ENCODE results near the gene ITGB6.

Gene ITGB6

DNA sequence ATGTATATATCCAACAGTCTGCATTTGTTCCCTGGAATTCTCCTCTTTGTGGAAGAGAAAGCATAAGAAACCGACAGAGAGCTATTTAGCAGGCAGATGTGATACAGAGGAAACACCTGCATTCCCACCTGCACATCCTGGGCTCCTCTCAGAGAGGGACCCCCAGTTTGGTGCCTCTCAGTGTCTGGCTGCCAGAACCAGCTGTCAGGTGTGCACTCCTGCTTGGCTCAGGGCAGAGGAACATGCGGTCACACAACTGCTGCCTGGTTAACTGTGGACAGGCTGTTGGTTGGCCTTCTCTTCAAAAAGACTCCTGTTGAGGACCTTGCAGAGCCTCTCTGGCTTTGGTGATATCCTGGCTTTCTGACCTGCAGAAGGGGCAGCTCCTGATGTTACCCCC lies 54.6 kb downstream of the ITGB6 start:
- H3K4me3 ChIP-seq (ENCODE audit: low read depth, low read length): no peak overlapping the region
- no peak for DNase-seq (ENCODE audit: low read depth)
- TF ChIP-seq, protein P1, sequence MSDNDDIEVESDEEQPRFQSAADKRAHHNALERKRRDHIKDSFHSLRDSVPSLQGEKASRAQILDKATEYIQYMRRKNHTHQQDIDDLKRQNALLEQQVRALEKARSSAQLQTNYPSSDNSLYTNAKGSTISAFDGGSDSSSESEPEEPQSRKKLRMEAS (IDR thresholded peaks at IDR 0.05; ENCODE audit: low read depth, low read length): no peak
- no peak for TF ChIP-seq POLR2A (IDR thresholded peaks at IDR 0.05; ENCODE audit: extremely low read depth, insufficient read length)
- no peak for TF ChIP-seq MYC (IDR thresholded peaks at IDR 0.05; ENCODE audit: low read depth, low read length)
- TF ChIP-seq, protein P2, sequence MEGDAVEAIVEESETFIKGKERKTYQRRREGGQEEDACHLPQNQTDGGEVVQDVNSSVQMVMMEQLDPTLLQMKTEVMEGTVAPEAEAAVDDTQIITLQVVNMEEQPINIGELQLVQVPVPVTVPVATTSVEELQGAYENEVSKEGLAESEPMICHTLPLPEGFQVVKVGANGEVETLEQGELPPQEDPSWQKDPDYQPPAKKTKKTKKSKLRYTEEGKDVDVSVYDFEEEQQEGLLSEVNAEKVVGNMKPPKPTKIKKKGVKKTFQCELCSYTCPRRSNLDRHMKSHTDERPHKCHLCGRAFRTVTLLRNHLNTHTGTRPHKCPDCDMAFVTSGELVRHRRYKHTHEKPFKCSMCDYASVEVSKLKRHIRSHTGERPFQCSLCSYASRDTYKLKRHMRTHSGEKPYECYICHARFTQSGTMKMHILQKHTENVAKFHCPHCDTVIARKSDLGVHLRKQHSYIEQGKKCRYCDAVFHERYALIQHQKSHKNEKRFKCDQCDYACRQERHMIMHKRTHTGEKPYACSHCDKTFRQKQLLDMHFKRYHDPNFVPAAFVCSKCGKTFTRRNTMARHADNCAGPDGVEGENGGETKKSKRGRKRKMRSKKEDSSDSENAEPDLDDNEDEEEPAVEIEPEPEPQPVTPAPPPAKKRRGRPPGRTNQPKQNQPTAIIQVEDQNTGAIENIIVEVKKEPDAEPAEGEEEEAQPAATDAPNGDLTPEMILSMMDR (IDR thresholded peaks at IDR 0.05; ENCODE audit: low read depth, low read length): no peak

DNA sequence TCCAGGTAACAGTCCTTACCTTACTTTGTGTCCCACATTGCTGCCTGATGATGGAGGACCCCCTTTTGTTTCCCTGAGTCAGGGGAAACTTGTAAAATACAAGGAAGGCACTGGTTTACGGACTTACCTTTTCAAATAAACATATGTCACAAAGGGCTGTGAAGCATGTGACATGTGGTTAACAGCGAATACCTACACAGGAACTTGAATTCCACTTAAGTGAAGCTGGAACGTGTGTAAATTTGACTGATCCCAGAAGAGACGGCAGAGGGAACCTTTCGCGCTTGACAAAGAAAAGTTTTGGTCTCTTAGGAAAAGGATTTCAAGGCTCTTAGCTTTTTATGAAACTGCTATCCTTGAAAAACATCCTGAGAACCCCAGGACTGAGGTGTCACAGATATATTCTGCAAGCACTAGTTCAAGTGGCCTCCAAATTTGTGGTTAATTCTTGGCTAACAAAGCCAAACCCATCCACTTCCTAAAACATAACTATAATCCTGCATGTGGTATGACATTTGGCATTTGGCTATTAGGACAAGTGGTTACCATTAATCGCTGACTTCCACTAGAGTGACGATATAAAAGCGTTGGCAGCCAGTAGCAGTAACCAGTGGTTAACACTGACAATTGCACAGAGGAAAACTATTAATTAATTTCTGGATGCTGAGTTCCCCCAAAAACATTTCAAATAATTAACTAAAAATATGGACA lies 55.6 kb downstream of the ITGB6 start:
- DNase-seq (ENCODE audit: low read depth): no peak
- H3K4me3 ChIP-seq (ENCODE audit: low read depth, low read length): no peak overlapping the region
- TF ChIP-seq, protein P1 (IDR thresholded peaks at IDR 0.05; ENCODE audit: low read depth, low read length): no peak
- TF ChIP-seq, protein P2 (IDR thresholded peaks at IDR 0.05; ENCODE audit: low read depth, low read length): no peak
- no peak for TF ChIP-seq MYC (IDR thresholded peaks at IDR 0.05; ENCODE audit: low read depth, low read length)

DNA sequence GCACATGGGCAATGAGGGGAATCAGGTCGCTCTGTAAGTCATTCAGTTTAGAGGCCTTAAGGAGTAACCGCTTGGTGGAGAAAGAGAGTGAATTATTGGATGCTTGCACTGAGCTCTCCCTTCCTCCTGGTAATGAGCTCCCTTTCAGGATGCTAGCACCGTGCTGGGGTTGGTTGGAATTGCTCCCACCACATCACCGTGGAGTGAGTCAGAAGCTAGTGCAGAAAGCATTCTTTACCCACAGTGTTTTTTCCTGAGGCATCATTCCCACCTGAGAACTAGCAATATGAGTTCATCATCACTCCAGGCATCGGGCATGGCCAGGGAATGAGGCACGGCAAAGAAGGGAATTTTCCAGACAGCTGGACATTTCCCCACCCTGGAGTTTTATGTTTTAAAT lies 57.6 kb downstream of the ITGB6 start:
- no peak for DNase-seq (ENCODE audit: low read depth)
- H3K4me3 ChIP-seq (ENCODE audit: low read depth, low read length): no peak overlapping the region
- TF ChIP-seq, protein P2 (IDR thresholded peaks at IDR 0.05; ENCODE audit: low read depth, low read length): no peak
- TF ChIP-seq MYC (IDR thresholded peaks at IDR 0.05; ENCODE audit: low read depth, low read length) (no peak), POLR2A (IDR thresholded peaks at IDR 0.05; ENCODE audit: extremely low read depth, insufficient read length) (no peak)
- TF ChIP-seq, protein P1 (IDR thresholded peaks at IDR 0.05; ENCODE audit: low read depth, low read length): no peak

DNA sequence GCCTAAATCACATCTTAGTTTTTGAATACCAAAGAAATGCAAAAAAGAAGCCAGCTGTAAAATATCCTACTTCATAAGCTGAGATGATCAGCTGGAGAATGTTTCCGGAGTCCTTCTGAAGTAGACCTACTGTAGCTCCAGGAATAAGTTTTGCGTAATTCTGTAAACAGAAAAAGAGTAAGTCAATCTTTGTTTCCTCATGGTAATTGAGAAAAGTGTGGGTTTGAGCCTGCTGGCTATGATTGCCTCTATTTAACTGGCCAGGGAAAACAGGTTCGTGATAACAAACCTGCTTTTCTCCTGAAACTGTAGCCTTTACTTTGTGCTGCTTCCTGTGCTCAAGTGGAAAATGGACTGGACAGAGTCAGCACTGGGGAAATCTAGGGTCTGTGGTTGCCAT lies 58.2 kb downstream of the ITGB6 start:
- H3K4me3 ChIP-seq (ENCODE audit: low read depth, low read length): no peak overlapping the region
- no peak for DNase-seq (ENCODE audit: low read depth)
- TF ChIP-seq, protein P2 (IDR thresholded peaks at IDR 0.05; ENCODE audit: low read depth, low read length): no peak
- TF ChIP-seq MYC (IDR thresholded peaks at IDR 0.05; ENCODE audit: low read depth, low read length): no peak
- TF ChIP-seq POLR2A (IDR thresholded peaks at IDR 0.05; ENCODE audit: extremely low read depth, insufficient read length): no peak
- TF ChIP-seq, protein P1 (IDR thresholded peaks at IDR 0.05; ENCODE audit: low read depth, low read length): no peak

DNA sequence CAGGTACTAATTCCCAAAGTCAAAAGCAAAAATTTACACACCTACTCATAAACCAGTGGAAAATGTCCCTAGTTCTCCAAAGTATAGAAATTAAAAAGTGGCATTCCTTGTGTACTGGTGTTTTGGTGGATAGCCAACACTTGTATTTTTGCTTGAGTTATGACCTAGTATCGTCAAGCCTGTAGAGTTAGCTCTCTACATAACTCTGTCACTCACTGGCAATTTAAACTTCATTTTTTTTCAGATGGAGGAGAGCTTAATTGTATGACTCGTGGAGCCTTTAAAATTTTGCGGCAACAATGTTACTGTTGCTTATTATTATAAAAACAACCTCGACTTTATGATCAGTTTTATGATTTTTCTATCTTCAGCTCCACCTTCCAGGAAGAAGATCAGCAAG lies 58.7 kb downstream of the ITGB6 start:
- TF ChIP-seq, protein P2 (IDR thresholded peaks at IDR 0.05; ENCODE audit: low read depth, low read length): no peak
- TF ChIP-seq MYC (IDR thresholded peaks at IDR 0.05; ENCODE audit: low read depth, low read length) (no peak), POLR2A (IDR thresholded peaks at IDR 0.05; ENCODE audit: extremely low read depth, insufficient read length) (no peak)
- TF ChIP-seq, protein P1 (IDR thresholded peaks at IDR 0.05; ENCODE audit: low read depth, low read length): no peak
- H3K4me3 ChIP-seq (ENCODE audit: low read depth, low read length): no peak overlapping the region
- DNase-seq (ENCODE audit: low read depth): no peak

Data from NB4 (cell line).